HepG2 (cell line): ENCODE results near the gene DTNB.

Source experiments
- BRCA1 ChIP-seq: sonication (generic); formaldehyde crosslinking; IDR thresholded peaks from 2 replicates; pipeline ENCODE4 v1.4.0; 2020; ENCODE audit warnings: missing genetic modification reagents
- CEBPZ ChIP-seq: IDR thresholded peaks from 2 replicates; pipeline ENCODE4 v1.6.1; 2012; ENCODE audit warnings: low read length, improper control_type of control experiment
- PATZ1 ChIP-seq: sonication (generic); formaldehyde crosslinking; IDR thresholded peaks from 2 replicates; pipeline ENCODE4 v1.4.0; 2020; ENCODE audit warnings: missing genetic modification reagents
- SUZ12 ChIP-seq: fragments of 150-350 bp; IDR thresholded peaks from 2 replicates; pipeline ENCODE4 v1.6.1; 2014; ENCODE audit warnings: low read depth, low read length
- ZNF468 ChIP-seq: sonication (generic); formaldehyde crosslinking; IDR thresholded peaks from 2 replicates; pipeline ENCODE4 v1.8.0; 2022; ENCODE audit warnings: mild to moderate bottlenecking, moderate library complexity, missing genetic modification reagents

- no peak for TF ChIP-seq ZNF468
- no peak for TF ChIP-seq SUZ12
- TF ChIP-seq CEBPZ, result no peak
- TF ChIP-seq PATZ1, result no peak
- TF ChIP-seq BRCA1 (CRISPR knock-in tag), result no peak
These were observed 114.2 kb downstream of the DTNB start for GRCh38 chr2:25559148-25559547.
